T-helper 9 cell (primary cell): ENCODE results near the gene TRAP1.

Source experiments
- DNase-seq: peaks from one replicate; pipeline ENCODE4 v3.0.0-alpha.2; 2020

Gene TRAP1

DNA sequence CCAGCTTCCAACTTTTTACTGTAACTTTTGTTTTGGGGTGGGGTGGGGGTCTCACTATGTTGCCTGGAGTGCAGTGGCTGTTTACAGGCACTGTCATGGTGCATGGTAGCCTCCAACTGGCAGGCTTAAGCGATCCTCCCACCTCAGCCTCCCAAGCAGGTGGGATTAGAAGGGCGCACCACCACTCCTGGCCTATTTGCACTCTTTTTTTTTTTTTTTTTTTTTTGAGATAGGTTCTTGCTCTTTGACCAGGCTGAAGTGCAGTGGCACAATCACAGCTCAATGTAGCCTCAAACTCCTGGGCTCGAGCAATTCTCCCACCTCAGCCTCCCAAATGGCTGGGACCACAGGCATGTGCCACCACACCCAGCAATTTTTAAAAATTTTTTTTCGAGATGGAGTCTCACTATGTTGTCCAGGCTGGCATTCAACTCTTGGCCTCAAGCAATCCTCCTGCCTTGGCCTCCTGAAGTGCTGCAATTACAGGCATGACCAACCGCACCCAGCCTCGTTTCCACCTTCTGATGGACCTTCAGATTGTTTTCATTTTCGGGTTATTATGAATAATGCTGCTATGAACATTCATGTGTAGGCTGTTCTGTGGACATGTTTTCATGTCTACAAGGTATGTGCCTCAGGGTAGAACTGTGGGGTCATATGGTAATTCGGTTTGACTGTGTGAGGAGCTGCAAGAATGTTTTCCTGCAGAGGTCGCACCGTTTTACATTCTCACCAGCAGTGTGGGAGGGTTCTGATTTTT is 10.9 kb downstream of the TRAP1 start:
- DNase-seq, result no peak

- no peak for DNase-seq
Observed at GRCh38 chr16:3702082-3702481, 15.2 kb downstream of the TRAP1 start.

GRCh38 chr16:3701531-3701930 is 15.8 kb downstream of the TRAP1 start:
- no peak for DNase-seq

GRCh38 chr16:3698941-3699340 is 18.4 kb downstream of the TRAP1 start:
- no peak for DNase-seq

GRCh38 chr16:3696425-3697218 is 20.7 kb downstream of the TRAP1 start:
- DNase-seq, result no peak

DNA sequence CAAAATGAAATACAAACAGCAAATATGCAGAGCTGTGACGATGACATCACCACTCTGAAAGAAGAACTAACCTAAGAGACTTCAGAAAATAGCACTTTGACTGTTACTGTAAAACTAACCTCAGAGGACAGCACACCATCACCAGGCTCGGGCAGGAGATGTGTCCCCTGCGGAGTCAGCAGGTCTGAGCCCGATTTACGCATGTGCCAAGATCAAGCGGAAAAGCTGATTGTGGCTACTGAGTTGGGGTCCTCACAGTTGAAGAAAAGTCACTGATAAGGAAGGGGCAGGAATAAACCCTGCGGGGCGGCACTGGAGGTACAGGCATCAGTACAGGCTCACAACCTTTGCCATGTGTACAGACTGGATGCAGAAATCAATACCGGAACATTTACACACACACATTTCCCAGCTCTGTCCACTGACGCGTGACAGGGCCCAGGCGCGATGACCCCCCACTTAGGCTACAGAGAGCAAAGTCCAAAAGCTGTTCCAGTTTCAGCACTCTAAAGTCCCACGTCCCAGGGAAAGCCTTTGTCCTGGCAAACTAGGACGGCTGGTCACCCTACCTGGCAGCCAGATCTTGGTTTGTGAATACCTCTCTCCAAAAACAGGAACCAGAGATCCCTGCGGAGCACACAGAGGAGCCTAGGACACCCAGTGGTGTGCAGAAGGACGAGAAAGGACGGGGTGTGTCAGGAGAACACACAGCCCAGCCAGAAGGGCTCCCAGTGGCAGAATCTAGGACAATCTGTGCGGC is 21.5 kb downstream of the TRAP1 start:
- DNase-seq, result no peak

GRCh38 chr16:3694051-3694450 is 23.3 kb downstream of the TRAP1 start:
- DNase-seq, result no peak

GRCh38 chr16:3691761-3692160 is 25.6 kb downstream of the TRAP1 start:
- no peak for DNase-seq

GRCh38 chr16:3690980-3691720 is 26.2 kb downstream of the TRAP1 start:
- no peak for DNase-seq

DNA sequence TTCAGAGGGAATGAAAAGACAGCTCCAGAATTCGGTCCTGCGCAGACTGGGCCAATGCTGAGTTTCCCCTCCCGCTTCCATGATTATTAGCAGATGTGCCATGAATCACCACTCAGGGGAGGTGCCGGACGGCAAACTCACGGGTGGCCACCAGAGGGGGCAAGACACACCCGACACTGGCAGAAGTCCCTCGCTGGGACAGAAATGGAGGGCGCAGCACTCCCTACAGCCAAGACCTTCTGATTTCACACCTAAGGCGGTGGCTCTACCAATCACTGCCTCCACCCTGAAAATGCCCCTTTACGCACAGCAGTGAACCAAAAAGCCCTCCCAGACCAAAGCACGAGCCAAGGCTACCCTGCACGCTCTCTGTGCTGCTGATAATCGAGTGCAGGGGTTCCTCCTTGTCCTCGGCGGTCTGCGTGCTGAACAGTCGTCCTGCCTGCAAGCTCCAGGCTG is 26.8 kb downstream of the TRAP1 start:
- peak; percentile 73 for DNase-seq

- no peak for DNase-seq
Observed at GRCh38 chr16:3689731-3690130, 27.6 kb downstream of the TRAP1 start.

DNA sequence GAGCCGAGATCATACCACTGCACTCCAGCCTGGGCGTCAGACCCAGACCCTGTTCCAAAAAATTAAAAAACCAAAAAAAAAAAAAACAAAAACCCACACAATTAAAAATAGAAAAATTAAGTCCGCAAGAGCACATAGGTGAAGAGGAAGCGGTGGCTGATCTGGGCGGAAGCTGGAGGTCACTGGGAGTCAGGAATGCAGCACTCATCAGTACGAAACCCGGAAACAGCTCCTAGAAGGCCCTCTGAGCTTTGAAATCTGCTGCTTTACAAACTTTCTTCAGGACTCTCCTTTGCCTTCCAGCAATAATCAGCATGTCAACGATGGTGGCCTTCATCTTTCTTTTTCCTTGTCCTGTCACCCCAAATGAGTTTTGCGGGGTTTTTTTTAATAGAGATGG is 29.5 kb downstream of the TRAP1 start:
- DNase-seq, result no peak

DNA sequence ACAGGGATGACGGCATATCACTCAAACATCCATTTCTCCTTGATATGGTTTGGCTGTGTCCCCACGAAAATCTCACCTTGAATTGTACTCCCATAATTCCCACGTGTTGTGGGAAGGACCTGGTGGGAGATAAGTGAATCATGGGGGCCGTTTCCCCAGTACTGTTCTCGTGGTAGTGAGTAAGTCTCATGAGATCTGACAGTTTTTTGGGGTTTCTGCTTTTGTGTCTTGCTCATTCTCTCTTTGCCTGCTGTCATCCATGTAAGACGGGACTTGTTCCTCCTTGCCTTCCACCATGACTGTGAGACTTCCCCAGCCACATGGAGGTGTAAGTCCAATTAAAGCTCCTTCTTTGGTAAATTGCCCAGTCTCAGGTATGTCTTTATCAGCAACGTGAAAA is 30.3 kb downstream of the TRAP1 start:
- no peak for DNase-seq

DNA sequence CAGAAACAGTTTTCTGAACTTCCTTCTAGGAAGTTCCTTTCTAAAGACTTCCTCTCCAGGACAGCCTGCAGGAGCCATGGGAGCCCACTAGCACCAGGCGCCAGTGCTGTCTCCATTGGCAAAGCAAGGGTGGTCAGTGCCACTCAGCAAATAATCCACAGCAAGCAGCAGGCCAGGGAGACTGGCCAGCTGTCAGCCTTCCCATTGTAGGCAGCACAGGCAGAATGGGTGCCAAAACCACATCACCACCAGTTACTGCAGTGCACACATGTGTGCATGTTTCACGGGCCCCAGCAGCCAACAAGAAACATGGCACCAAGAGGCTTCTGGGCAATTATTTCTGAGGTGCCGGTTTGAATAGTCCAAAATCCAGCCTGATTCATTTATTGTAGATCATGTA is 36.1 kb downstream of the TRAP1 start:
- DNase-seq, result no peak

- DNase-seq, result no peak
Observed at GRCh38 chr16:3677994-3678393, 39.3 kb downstream of the TRAP1 start.

DNA sequence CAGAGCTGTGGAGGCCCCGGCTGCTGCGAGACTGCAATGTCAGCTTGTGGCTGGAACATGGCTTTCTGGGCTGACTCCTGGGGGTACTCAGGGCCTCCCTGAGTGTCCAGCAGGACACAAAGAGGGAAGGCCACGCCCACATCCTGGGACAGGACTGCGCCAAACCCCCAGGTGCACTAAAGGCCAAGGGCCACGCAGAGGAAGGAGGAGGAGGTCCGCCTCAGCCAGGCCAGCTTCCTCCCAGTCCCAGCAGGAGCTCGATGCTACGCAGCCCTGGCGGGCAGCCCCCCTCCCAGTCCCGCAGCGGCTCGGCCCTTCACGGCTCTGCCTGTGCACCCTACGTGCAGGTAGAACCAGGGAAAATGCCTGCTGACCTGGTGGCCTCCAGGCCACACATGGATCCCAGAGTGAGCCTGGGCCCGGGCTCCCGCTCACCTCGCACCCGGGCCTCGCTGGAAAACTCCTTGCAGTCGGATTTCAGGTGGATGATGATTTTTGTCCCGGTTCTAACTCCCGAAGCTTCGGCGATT is 41.7 kb downstream of the TRAP1 start:
- no peak for DNase-seq

GRCh38 chr16:3674513-3675295 is 42.6 kb downstream of the TRAP1 start:
- DNase-seq, result no peak

DNA sequence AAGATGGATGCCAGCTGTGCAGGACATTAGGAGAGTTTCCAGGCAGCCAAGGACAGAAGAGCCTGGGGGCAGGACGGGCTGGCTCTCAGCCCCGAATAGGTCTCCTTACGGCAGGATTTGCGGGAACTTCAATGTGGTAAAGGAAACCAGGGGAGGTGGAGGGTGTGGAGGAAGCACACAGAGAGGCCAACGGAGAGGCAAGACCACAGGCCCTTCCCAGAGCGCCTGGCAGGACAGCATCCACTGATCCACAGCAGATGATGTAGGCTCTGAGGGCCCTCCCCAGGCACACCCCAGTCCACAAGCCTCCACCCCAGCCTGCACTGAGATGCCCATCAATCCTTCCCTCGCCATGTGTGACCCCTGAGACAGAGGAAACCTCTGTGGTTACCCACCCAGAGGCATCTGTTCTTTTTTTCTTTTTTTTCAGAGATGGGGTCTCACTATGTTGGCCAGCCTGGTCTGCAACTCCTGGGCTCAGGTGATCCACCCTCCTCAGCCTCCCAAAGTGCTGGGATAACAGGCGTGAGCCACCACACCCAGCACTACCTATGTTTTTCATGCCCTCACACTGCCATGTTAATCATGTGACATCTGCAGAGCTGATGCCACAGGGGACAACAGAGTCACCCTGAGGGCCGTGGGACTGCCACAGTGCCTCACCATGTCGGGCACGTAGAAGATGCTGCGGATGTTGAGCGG is 43.5 kb downstream of the TRAP1 start:
- DNase-seq, result no peak

DNA sequence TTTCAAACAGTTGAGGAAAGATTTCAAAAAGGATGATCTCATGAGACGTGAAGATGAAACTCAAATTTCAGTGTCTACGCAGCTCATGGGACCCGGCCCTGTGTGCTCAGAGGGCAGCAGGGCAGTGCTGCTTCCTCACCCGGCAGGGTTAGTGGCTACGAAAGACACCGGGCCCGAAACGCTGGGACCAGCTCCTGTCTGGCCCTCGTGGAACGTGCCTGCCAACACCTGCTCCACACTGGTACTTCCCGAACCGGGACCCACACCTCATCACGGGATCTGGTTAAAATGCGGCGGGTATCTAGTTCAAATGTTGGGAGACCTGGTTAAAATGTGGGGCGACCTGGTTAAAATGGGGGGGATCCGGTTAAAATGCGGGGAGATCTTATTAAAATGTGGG is 44.1 kb downstream of the TRAP1 start:
- no peak for DNase-seq

DNA sequence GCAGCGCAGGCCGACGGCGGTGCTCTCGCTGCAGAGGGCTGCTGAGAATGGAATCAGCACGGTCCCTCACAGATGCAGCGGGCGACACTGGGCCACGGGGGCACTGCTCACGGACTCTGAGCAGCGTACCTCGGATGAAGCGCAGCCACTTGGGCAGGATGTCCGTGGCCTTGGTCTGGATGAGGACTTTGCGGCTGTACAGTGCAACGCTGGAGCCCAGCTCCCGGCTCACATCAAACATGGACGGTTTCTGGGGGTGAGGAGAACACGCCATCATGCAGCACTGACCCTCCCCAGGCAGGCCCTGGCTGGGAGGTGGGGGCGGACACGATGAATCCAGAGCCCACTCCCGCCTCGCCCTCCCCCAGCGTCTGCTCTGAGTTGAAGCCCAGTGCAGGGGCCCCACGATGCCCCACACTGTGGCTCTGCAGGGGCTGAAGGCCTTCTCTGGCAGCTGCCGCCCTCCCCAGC is 44.7 kb downstream of the TRAP1 start:
- no peak for DNase-seq

- DNase-seq, result no peak
Observed at GRCh38 chr16:3671424-3671823, 45.9 kb downstream of the TRAP1 start.
